GM21737 (cell line): ENCODE data around the gene LTB.
A peak's percentile ranks its signal among the peaks of the same experiment; 100 is the strongest.
"Not testable (repeated sequence)": the region's sequence is repeated elsewhere in the genome, so short reads cannot be mapped to it uniquely, and the experiment has no call there.

Experiments
- ATAC-seq: cut with Tn5 transposase; IDR thresholded peaks from one replicate; pipeline ENCODE4 v1.9.1; 2021; ENCODE audit warnings: mild to moderate bottlenecking, moderate library complexity; ENCODE audit not compliant: unreplicated experiment

Gene LTB

DNA sequence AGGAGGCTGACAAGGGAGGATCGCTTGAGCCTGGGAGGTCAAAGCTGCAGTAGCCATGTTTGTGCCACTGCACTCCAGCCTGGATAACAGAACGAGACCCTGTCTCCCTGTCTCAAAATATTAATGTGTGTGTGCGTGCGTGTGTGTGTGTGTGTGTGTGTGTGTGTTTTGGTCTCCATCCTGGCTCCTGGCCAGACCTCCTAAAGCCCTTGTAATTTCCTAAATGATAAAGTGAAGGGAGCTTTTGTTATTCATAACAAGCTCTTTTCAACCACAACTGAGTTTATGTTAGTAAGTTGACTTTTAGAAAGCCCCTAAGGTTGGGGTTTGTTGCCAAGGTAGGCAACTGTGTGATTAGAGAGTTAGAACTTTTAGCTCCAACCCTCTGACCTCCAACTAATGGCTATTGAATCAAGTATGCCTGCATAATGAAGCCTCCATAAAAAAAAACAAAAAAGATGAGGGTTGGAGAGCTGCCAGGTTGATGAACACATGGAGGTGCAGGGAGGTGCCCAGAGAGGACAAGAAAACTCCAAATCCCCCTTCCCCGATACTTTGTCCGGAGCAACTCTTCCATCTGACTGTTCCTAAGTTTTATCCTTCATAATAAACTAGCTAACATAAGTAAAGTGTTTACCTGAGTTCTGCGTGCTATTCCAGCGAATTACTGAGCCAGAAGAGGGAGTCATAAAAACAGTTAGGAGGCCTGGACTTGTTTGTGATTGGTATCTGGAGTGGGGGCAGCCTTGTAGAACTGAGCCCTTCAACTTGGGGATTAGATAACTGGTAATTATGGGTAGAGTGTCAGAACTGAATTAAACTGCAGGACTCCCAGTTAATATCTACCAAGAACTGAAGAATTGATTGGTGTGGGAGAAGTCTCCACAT, 27.5 kb upstream of the LTB start:
- ATAC-seq, result no peak

DNA sequence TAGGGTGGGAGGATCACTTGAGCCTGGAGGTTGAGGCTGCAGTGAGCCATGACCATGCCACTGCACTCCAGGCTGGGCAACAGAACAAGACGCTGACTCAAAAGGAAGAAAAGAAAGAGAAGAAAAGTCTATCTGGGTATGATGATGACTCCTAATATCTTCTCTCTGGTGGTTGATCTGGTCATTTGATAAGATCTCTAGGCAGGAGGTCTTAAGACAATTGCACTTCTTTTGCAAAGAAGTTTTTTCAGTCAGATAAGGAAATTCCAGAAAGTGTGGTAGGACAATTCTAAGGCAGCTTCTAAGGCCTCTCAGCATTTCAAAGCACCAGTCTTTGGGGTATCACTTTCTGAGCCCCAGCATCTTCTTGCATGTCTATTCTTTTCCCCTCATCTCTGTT, 25.1 kb upstream of the LTB start:
- no peak for ATAC-seq

DNA sequence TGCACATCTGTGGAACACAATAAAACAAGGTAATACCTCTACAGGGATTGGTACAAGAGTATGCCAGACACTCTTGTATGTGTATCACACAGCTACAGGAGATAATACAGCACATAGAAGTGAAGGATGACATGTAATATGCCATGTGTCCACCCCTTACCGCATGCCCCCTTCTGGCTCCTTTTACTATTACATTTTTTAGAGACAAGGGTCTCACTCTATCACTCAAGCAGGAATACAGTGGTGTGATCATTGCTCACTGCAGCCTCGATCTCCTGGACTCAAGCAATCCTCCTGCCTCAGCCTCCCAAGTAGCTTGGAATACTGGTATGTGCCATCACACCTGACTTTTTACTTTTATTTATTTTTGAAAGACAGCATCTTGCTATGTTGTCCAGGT, 14.8 kb upstream of the LTB start:
- ATAC-seq, result no peak

DNA sequence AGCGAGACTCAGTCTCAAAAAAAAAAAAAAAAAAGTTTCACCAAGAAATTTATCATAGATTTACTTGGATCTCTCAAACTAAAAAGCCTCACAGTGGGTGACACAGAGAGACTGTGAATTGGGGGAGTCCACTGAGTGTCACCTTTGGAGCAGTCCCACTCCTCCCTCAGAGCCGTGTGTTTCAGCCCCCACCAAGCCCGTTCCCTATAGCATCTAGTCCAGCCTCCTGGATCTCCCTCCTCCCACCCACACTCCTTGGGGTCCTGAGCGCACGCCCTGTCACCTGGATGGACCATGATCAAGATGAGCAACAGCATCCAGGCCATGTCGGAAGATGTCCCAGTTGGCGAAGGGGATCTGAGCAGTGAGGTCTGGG, 10.2 kb upstream of the LTB start:
- ATAC-seq, result no peak

DNA sequence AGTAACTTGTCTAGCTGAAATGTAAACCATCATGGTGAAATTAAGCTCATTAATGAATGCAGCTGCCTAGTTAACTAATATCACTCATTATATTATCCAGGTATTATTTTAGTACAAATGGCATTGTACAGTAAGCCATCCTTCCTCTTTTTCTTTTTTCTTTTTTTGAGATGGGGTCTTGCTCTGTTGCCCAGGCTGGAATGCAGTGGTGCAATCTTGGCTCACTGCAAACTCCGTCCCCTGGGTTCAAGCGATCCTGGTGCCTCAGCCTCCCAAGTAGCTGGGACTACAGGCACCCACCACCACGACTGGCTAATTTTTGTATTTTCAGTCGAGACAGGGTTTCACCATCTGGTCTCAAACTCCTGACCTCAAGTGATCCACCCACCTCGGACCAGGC, 8.5 kb upstream of the LTB start:
- not testable (repeated sequence) for ATAC-seq

DNA sequence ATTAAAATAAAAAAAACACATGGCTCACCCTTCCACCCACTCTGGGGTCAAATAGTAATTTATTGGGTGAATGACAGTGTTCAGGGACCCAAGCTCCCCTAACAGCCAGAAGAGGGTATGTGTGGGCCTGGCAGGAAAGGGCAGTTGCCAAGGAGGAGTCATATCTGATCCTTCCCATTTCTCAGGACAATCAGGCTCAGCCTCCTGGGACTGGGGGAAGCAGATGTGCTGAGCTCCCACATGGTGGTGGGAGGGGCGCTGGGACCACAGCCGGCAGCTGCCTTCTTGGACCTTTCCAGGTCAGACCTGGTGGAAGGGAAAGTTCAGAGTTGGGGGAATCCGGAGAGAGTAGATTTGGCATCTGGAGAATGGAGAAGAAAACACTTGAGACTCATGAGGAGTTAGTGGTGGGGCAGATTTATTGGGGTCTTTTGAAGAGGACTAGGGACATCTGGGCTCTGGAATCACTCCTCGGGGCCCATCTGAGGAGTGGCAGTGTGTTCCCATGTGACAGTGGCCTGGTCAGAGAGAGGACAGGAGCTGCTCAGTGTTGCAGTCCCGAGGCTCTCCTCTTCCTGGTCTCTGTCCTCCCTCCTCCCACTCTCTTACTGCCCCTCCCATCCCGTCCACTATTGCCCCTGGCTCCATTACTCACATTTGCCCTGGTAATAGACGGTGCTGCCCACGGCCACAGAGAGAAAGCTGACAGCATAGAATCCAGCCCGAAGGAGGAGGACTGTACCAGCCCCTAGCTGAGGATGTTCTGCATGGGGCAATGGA, 6.8 kb upstream of the LTB start:
- no peak for ATAC-seq

DNA sequence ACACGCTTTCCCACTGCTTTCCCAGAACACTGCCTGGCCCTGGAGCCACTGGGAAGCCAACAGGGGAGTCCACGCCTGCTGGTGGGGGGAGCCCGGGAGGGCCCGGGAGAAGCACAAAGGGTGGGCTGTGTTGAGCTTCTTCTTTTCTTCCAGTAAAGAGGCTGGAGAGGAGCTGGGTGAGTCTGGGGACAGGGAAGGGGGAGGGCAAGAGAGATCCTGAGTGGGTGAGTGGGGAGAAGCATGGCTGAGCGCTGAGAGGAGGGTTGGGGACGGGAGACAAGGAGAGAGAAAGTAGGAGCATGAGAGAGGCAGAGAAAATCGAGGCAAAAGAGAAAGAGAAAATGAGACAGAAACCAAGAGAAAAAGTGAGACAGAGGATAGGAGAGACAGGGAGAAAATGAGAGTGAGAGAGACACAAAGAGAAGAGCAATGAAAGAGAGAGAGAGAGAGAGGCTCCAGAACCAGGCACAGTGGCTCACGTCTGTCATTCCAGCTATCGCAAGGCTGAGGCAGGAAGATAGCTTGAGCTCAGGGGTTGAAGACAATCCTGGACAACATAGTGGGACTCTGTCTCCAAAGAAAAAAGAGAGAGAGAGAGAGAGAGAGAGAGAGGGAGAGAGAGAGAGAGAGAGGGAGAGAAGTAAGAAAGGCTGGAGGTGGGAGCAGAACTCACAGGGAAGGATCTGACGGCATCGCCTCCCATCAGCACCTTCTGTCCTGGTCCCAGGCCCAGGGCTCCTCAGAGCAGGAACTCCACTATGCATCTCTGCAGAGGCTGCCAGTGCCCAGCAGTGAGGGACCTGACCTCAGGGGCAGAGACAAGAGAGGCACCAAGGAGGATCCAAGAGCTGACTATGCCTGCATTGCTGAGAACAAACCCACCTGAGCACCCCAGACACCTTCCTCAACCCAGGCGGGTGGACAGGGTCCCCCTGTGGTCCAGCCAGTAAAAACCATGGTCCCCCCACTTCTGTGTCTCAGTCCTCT, 5.9 kb upstream of the LTB start:
- no peak for ATAC-seq

DNA sequence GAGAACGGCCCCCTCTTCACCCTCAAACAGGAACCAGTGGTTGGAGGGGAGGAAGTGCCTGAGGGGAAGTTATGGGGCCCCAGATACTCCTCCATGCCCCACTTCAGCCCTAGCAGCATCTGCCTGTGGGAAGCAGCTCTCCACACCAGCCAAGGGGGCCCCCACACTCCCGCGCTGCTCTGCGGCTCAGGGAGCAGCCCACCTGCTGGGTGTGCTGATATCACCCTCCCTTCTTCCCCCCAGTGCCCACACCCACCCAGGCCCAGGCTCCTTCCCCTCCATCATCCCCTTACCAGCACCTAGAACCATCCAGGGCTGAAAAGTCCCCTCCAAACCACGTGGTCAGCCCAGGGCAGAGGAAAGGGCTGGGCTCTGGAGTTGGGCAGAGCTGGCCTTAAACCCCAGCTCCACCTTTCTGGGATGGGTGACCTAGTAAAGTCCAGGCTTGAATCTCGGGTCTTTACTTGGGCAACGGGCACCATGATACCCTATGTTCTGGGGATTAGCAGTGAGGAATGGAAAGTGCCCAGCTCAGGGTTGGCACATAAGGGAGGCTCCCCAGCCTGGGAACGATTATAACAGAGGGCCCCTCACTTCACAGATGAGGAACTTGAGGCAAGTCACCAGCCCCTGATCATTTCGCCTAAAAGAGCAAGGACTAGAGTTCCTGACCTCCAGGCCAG, 4.5 kb upstream of the LTB start:
- ATAC-seq, result no peak

DNA sequence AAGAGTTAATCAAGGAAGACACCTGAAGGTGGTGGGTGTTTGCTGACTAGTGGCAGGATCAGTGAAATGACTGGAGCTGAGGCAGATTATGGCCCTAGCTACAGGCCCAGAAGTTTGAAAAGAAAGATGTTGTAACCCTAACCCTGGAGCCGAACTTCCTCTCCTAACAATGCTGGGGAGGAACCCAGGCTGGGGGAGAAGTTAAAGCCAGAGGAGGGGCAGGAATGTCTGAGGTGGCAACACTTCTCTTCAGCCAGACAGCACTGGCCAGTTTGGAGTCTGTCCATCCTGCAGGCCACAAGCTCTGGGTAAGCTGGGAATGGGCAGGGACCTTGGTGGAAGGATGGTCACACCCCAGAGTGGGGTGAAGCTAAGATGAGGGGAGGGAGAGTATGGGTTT, 3.8 kb upstream of the LTB start, which contains the start of gene LST1:
TSS of gene LST1 (plus strand) at position 270 of the 400 bp plus-strand sequence. CDS start 1,023 bp downstream, outside the sequence.
- no peak for ATAC-seq

DNA sequence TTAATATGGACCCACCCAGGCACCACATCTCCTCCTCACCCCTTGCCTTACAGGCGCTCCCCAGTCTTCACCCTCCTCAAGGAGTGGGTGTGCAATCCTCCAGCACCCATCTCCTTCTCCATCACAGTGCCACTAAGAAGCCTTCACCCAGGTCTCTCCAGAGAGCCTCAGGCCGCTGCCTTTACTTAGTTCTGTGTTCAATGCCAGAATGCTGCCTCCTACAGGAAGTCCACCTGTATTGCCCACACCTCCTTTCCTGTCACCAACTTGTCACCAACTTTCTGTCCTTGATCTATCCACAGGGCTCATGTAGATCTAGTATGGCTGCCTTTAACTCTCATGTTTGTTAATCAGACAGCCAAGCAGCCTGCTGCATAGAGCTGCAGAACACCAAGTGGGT, 3.3 kb upstream of the LTB start:
- no peak for ATAC-seq

DNA sequence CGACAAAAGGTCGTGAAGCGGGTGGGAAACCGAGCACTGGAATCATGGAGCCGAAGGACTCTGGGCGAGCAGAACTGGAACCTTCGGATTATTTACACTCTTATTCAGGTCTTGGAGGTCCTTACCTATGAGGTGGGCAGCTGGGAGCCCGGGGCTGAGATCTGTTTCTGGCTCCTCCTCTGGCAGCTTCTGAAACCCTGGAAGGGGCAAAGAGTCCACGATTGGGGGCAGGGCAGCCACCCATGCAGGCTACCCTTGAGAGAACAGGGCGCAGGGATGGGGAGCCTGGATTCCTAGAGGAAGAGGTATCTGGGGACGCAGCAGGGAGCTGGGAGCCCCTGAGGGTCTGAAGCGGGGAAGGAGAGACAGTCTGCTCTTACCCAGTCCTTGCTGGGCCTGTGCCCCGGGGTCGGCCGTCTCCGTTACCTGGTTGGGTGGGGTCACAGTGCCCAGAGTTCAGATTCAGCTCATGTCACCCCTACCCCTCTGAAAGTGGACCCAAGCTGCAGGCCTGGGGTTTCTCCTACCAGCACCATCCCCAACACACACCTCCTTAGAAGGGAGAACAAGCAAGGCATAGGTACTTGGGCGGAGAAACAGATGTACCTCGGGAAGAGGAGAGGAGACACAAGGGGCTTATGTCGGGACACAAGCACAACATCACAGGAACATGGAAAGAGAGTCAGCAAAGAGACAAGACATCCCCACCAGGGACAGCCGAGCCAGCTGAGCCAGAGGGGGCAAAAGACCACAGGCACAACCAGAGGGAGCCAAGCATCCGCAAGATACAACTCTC, 592 bp downstream of the LTB start:
- no peak for ATAC-seq

DNA sequence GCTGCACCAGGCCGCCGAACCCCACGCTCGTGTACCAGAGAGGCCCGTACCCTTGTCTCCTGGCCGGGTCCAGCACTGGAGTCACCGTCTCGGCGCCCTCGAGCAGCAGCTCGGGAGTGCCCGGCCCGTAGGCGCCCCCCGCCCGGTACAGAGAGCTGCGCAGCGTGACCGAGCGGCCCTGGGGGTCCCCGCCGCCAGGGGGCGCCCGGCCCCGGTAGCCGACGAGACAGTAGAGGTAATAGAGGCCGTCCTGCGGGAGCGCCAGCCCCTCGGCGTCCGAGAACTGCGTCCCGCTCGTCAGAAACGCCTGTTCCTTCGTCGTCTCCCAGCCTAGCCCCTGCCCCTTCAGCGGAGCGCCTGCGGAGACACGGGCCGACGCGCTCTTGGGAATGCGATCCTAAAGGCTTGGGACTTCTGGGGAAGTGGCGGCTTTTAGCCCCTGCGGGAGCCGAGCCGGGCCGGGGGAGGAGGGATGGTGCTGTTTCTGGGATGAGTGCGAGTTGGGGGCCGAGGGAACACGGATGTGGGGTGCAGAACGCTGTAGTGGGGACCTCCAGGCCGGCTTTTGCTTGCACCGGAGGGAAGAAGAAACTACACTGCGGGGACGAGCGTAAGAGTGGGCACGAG, 1.3 kb downstream of the LTB start:
- ATAC-seq, result peak; percentile 54

DNA sequence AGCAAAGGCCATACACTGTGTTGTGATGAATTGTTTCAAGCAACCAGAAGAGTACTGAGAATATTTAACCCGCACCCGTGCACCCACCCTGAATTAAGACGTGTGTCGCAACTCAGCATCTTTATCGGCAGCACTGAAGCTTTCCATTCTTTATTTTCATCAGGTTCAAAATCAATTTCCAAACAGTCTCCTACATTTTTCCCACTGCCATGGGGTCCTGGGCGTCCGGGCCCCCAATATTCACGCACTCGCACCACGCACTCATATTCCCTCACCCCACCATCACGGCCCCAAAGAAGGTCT, 1.8 kb downstream of the LTB start:
- no peak for ATAC-seq

DNA sequence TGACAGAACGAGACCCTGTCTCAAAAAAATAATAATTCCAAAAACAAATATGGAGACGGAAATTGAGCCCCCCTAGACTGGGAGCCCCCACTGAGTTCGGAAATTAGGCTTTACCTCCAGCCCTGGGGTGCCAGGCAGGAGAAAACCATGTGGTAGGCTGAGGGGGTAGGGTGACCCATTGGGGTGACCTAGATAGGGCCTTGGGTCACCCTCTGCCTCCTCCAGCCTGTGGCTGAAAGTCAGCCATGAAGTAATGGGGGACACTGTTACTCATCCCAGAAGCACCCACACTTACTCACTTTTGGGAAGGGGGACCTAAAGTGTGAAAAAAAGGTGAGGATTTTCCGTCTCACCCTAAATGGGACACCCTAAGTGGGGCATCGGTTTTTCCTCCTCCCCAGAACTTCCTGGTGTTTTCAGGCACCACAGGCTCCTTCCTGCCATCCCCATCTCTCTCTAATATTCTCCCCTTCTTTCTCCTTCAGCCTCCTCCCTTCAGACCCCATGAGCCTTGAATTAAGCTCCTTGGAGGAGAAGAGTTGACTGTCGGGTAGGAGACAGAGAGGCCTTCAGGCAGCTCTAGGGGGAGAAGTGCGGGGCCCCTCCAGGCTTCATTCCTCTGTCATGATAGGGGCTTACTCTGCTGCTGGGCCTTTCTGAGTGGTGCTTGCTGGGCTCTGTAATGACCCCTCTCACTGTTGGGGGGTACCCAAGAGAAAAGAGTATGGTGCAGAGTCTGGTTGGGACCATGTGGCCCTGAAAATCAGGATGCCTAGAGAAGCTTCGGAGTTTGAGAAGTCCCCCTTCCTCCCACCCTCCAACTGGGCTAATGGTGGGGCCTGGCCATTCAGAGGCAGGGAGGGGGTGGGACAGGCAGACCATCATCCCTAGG, 2.4 kb downstream of the LTB start:
- no peak for ATAC-seq

DNA sequence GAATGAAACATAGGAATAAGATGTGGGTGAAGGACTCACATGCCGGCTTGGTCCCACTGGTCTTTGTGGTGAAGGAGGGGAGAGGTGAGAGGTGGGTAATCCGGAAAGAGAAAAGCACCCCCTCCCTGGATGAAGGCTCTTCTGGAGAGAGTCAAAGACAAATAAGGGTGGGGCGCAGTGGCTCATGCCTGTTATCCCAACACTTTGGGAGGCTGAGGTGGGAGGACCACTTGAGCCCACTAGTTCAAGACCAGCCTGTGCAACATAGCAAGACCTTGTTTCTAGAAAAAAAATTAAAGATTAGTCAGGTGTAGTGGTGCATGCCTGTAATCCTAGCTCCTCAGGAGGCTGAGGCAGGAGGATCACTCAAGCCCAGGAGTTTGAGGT, 3.1 kb downstream of the LTB start:
- ATAC-seq, result no peak

DNA sequence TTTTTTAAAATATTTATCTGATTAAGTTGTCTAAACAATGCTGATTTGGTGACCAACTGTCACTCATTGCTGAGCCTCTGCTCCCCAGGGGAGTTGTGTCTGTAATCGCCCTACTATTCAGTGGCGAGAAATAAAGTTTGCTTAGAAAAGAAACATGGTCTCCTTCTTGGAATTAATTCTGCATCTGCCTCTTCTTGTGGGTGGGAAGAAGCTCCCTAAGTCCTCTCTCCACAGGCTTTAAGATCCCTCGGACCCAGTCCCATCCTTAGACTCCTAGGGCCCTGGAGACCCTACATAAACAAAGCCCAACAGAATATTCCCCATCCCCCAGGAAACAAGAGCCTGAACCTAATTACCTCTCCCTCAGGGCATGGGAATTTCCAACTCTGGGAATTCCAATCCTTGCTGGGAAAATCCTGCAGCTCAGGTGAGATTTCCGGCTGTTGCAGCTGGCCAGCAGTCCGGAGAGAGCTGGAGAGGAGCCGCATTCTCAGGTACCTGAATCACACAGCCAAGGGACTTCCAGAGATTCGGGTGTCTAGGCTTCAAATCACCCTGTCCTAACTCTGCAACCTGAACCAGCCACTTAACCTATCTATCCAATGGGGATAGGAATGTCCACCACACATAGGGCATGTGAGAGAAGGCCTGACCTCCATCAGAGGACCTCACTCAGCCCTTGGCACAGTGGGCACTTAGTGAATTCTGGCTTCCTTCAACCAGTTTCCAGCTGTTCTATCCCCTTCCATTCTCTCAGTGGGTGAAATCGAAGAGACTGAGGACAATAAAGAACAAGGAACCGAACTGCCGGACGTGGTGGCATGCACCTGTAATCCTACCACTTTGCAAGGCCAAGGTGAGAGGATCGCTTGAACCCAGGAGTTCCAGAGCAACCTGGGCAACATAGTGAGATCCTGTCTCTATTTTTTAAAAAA, 3.8 kb downstream of the LTB start:
- no peak for ATAC-seq

DNA sequence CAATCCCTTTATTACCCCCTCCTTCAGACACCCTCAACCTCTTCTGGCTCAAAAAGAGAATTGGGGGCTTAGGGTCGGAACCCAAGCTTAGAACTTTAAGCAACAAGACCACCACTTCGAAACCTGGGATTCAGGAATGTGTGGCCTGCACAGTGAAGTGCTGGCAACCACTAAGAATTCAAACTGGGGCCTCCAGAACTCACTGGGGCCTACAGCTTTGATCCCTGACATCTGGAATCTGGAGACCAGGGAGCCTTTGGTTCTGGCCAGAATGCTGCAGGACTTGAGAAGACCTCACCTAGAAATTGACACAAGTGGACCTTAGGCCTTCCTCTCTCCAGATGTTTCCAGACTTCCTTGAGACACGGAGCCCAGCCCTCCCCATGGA, 4.7 kb downstream of the LTB start:
- ATAC-seq, result no peak
